NB4 (cell line): ENCODE data around the gene NAXE.

Source experiments
- MYC ChIP-seq: IDR thresholded peaks from 2 replicates; pipeline ENCODE4 v1.6.1; 2011; ENCODE audit warnings: low read depth, low read length
- POLR2A ChIP-seq: IDR thresholded peaks from 2 replicates; pipeline ENCODE4 v1.6.1; 2011; ENCODE audit warnings: mild to moderate bottlenecking; ENCODE audit not compliant: insufficient read length; ENCODE audit errors: extremely low read depth
- TF ChIP-seq, protein P1 (sequence below): IDR thresholded peaks from one replicate; pipeline ENCODE4 v1.5.1; 2012; ENCODE audit warnings: low read depth, low read length
- TF ChIP-seq, protein P2 (sequence below): IDR thresholded peaks from 2 replicates; pipeline ENCODE4 v1.6.1; 2011; ENCODE audit warnings: low read depth, low read length

DNA sequence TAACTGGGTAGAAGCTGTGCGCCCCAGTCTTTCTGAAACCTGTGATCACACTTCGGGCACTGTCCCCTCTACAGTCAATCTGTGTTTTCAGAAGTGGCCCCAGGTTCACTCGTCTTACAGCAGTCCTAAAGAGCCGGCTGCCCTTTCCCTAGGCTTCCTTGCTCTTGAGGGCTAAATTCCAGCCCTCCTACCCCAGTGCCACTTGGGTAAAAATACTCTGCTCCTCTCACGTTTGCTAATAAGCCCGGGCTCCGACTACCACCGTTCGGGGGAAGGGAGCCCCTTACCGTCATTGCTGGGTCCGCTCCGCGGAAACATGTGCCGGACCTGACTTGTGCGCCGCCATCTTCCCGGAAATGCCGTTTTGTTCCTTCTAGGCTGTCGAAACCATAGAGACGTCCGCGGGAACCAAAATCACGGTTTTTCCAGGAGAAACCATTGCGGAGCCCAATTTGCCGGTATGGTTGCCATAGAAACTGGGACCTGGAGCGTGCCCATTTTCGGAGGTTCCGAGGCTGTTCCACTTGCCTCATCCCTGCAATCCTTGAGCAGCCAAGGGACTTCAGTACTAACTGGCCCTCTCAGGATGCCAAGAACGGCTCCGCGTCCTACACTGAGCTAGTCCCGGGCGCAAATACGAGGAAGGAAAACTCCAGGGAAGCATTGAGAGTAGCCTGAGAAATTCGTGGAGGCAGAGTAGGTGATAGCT is 9.7 kb downstream of the NAXE start, which contains the start of gene GPATCH4:
- TF ChIP-seq POLR2A (peak; percentile 65), MYC (peak; percentile 98)
- TF ChIP-seq, protein P1, sequence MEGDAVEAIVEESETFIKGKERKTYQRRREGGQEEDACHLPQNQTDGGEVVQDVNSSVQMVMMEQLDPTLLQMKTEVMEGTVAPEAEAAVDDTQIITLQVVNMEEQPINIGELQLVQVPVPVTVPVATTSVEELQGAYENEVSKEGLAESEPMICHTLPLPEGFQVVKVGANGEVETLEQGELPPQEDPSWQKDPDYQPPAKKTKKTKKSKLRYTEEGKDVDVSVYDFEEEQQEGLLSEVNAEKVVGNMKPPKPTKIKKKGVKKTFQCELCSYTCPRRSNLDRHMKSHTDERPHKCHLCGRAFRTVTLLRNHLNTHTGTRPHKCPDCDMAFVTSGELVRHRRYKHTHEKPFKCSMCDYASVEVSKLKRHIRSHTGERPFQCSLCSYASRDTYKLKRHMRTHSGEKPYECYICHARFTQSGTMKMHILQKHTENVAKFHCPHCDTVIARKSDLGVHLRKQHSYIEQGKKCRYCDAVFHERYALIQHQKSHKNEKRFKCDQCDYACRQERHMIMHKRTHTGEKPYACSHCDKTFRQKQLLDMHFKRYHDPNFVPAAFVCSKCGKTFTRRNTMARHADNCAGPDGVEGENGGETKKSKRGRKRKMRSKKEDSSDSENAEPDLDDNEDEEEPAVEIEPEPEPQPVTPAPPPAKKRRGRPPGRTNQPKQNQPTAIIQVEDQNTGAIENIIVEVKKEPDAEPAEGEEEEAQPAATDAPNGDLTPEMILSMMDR, result no peak
- TF ChIP-seq, protein P2, sequence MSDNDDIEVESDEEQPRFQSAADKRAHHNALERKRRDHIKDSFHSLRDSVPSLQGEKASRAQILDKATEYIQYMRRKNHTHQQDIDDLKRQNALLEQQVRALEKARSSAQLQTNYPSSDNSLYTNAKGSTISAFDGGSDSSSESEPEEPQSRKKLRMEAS, result peak; percentile 97
